Skin epidermis (tissue), 12 donors: ENCODE data around the gene AOC2.
"Not testable (repeated sequence)": the region's sequence is repeated elsewhere in the genome, so short reads cannot be mapped to it uniquely, and the experiment has no call there.

Experiments used
- H3K27ac ChIP-seq, 21 experiments: fragments of 200-600 bp; sonication (generic) in 11 of 21; one replicate each; pipeline ENCODE4 v1.5.0; 2020; ENCODE audit warnings: mild to moderate bottlenecking in 3 of 21, inconsistent platforms in 2 of 21, moderate library complexity in 2 of 21
- H3K4me3 ChIP-seq, 7 experiments: fragments of 200-600 bp; sonication (generic) in 2 of 7; one replicate each; pipeline ENCODE4 v1.5.0; 2020; ENCODE audit warnings: inconsistent platforms in 2 of 7, mild to moderate bottlenecking in 2 of 7, moderate library complexity in 1 of 7

AOC2 gene

DNA sequence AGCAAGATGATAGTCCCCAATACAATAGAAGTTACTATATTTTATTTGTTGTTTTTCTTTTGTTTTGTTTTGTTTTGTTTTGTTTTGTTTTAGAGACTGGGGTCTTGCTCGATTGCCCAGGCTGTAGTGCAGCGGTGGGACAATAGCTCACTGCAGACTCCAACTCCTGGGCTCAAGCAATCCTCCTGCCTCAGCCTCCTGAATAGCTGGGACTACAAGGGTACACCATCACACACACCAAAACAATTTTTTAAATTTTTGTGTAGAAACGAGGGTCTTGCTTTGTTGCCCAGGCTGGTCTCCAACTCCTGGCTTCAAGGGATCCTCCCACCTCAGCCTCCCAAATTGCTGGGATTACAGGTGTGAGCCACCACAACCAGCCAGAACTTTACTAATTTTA lies 55.6 kb downstream of the AOC2 start:
- not testable (repeated sequence) for H3K27ac ChIP-seq, H3K4me3 ChIP-seq
